Non-pigmented ciliary epithelial cell (primary cell): ENCODE results near the gene MAST4.

ENCODE experiments used
- DNase-seq: peaks from one replicate; pipeline ENCODE4 v3.0.0-alpha.2; 2010; ENCODE audit warnings: low read depth

The MAST4 gene

DNA sequence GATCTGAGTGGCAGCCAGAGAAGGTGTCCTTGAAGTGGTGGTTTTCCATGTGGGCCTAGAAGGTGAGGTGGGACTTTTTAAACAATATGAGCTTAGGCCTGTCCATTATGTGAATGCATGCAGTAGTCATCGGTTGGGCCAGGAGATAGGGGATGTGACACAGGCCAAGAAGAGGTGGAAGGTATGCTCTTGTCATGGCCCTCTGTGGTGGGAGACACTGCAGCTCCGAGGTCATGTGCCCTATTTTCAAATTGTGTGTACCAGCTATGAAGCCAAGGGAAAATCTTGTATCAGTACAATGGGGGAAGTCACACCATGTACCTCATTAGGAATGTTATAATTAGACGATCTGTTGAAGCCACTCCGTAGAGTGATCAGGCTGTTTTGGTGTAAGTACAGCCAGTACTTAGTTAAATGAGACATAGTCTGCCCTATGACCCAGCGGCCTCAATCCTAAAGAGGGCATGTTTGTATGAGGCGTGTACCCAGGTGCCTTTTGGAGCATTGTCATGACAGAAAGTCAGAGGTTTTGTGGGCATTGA lies 280.1 kb downstream of the MAST4 start:
- DNase-seq, result no peak

DNA sequence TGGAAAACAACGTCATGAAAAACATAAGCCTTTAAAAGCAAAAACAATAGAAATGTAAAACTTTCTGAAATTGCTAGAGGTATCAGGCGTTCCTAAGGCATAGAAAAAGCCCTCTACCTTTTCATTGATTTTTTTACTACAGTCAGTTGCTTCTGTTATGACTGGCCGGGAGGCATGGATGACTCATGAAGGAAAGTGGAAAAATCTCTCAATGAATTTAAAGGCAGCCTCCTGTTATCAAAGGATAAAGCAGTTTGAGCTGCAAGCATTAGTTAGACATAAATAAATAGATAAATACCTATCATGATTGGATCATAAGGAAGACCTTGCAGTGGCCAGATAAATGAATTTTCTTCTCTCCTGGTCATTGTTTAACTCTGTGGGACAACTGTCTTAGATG lies 281.6 kb downstream of the MAST4 start:
- no peak for DNase-seq

DNA sequence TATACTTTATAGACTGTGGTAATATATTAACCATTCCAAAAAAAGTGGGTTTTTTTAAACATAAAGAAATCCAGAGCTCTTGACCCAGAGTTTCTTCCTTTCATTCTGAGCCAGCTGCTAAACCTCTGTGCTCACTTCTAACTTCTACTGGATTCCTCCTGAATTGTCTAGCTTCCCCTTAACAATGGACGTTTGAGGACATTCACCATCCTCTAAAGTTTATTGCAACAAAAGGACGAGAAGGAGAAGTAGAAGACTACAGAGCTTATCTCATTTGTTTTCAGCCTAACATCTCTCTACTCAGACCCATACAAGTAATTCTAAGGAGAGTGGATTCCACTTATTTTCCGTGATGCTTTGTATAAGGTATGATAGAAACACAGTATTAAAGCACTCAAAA lies 284.2 kb downstream of the MAST4 start:
- no peak for DNase-seq

DNA sequence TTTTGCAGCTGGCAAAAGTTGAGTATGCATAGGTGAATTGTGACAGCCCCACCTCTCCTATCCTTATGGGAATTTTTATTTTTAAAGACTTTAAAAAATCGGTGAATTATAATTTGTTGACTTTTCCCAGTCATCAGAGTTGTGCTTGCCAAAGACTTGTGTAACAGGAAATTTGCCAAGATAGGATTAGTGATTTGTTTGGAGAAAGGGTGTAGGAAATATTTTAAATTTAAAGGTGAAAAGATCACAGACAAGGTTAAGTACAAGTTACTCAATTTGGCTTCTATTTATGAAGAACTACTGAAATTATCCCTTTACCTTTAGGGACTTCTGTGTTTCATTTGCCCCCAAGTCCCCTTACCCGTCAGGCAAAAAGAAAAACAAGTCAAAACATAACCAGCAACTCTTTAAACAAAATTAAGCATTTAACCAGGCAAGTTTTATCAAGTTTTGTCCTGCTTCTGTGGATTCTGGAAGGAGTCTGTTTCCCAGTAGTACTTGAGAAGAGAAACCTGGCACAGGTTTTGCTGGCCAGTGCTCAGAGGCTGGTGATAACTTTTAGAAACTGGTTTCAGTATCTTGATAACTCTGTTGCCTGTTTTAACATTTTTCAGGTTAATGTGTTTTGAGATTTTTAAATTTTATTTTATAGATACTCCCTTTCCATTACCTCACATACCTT lies 285.4 kb downstream of the MAST4 start:
- no peak for DNase-seq

DNA sequence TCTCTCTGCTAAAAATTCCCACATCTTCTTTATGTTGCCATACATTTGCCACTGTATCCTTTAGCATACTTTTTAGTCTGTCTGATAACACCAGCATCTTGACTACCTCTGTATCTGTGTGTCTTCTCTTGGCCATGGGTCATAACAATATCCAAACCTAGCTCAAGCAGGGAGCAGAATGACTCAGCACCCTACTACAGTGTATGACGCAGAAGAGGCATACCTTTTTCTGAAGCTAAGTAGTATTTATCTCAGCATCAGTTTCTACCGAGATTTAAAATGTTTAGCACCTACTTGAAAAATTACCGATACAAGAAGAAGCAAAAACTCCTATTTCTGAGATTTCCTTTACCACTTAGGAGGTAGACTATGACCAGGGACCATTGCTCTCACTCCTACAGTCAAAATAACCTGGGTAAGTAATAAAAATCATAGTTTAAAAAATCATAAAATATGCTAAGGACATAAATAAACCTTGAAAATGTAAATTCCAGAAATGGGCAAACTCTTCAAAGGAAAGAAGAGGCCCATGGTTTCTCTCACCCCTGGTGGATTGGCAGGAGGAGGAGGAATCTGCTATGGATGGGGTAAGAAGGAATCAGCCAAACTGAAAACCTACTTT lies 286.5 kb downstream of the MAST4 start:
- DNase-seq, result peak; percentile 58

DNA sequence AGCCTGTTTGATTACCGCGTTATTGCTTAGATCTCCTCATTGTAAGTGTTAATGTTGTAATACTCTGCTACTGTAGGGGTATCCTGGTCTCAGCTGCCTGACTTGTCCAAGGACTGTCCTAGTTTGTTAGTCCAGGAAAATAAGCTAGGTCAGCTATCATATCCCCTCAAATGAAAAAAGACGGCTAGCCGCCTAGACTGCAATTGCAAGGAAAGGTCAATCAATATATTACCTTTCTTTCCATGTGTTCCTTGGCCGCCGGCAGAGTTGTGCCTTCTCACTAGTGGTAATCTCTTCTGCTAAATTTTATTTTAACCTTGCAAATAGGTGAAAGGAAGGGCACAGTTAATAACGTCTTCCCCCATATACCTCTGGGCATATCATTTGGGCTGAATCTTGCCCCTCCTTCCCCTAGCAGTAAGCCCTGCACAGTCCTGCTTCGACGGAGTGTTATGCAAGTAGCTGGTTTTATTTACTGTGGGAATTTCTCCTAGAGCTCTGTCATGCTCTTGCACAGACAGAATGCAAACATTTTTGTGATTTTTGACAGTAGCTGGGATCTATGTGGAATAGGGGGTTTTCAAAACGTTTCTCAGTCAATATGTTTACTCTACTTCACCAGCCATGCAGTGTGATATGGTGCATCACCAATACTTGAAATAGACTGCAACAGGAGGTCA lies 288.5 kb downstream of the MAST4 start:
- DNase-seq, result no peak

DNA sequence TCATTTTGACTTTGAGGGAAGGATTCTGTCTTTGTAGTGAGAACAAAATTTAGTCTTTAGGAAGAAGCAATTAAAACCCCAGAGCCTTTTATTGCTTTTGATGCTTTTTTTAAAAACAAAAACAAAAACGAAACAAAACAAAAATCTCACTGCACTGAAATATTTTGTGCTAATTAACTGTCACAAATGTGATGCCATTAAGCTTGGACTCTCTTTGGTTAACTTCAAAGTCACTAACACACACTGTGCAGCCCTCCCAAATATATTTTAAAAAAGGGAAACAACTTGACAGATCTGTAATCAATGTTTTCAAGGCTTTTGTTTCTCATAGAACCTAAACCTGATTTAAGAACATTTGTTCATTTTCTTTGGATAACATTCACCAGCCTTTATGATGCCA lies 290.7 kb downstream of the MAST4 start:
- DNase-seq, result no peak

DNA sequence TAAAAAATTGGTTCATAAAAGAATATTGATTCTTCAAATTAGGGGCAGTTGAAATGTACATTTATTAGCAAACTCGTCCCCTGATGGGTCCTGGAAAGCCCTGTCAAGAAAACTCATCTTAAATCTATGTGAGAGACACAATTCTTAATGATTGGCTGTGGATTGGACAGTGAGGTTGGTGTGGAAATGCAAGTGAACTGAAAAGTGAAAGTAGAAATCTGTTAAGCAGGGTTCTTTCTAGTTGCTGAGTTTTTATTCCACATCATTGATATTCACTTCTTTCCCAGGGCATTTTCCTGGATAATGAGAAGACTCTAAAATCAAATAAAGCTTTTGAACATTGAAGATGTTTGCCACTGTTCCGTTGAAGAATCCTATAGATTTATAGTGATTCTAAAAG lies 292.4 kb downstream of the MAST4 start:
- no peak for DNase-seq

DNA sequence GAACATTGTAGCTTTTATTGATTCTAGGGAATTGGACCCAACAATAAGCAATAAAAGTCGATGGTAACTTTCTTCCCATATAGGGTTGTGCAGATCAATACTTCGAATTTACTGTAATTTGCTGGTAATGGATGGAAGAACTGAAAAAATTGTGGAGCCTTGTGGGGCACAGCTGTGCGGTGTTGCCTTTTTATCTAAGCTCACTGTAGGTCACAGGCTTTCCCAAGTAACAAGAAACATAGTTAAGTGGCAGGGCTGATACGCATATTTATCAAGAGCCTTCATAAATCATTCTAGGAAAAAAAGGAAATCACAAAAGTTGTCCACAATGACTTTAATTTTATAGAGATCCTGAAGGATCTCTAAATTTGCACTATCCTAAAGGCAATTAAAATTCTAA lies 292.9 kb downstream of the MAST4 start:
- no peak for DNase-seq

DNA sequence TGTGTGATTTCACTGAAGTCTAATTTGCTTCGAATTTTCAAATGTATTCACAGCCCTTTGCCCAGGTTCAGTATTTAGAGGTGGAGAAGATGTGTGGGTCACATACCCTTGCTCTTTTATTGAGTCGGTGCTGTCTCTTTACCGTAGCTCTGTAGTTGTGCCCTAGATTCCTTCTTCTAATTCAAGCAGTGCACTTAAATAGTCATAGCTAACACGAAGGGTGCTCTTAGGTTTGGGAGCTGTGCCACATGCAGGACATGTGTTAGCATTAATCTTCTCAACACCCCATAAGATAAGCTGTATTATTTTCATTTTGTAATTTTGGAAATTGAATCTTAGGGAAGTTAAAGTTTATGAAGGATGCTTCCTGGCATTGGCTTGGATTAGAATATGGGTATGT lies 293.3 kb downstream of the MAST4 start:
- no peak for DNase-seq

DNA sequence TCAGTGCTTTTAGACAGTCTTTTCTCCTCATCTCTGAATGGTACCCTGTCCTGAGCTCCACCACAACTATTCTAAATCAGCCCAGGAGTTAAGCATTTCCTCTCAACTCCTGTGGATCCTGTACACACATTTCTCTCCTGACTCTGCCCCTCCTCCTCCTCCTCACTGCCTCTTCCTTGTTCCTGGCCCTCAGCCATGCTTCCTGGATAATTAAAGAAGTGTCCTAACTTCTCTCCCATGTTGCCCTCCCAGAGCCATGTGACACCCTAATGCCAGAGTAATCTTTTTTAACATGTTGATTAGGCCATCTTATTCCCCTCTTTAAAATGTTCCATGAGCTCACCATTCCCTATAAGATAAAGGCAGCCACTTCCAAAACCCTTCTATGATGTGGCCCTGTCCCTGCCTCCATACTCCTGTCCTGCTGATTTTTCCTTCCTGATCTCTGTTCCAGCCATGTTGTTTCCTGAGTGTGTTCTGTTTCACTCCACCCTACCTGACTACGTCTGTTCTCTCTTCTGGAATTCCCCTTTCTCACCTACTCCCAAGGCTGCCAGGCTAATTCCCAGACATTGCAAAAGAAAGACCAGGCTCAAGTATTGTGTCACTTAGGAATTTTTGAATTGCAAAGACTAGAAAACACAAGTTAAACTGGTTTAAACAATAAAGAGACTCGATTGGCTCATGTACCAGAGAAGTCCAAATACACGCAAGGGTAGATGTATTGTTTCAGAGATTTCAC lies 295.2 kb downstream of the MAST4 start:
- DNase-seq, result no peak

DNA sequence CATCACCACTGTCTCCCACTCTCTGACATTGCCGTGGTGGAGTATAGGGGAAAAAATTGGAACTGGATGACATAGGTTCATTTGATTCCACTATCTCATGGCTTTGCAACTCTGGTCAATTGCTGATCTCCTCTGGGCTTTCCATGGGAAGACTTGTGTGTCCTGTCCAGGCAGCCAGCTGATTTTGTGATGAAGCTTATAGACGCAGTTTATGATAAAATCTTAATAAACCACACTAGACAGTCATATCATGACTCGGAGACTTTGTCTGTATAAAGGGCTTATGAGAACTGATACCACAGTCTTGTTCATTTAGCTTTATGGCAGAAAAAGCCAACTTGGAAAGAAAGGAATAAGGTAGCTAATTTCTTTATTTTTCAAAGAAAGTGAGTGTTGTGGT lies 296.5 kb downstream of the MAST4 start:
- no peak for DNase-seq

DNA sequence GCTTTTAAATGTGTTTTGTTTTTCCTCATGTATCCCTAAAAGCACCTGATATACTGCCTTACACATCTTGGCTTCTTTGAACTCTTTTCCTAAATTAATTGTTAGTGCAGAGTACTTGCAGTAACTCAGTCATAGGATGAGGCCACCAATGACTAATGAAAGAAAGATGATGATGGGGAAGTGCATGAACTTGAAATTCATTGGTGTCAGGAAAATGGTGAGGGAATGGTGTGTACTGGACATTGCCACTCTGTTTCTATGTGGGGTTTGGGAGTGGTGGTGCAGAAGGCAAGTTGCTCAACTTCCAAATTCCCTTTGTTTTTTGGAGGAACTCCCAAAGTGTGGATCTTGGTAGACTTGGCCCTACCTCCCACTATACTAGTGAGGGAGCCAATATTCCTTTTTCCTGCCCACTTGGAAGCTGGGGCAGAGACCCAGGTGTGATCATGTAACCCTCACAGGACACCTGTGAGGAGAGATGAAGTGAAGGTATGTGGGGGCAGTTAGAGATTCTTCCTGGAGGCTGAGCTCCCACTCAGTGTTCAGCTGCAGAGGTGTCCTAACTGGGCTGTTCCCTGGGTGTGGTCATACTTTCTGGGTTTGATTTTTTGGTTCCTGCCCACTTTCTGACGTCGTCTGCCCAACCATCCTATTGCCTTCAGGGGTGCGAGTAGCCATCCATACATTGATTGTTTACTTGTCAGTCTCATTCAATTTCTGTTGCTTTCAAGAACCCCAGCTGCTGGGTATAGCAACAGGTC lies 298.5 kb downstream of the MAST4 start:
- DNase-seq, result no peak

DNA sequence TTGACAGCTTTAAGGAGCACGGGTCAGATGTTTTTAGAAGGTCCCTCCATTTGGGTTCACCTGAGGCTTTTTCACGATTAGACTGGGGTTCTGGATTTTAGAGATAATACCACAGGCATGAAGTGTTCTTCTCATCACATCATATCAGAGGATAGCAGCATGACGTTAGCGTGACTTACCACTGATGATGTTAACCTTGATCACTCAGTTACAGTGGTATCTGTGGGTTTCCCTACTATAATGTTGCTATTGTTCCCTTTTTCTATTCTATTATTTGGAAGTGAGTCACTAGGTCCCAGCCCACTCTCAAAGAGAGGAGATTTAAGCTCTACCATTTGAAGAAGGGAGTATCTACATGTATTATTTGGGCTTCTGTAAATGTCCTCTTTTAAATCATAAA lies 300.0 kb downstream of the MAST4 start:
- DNase-seq, result no peak

DNA sequence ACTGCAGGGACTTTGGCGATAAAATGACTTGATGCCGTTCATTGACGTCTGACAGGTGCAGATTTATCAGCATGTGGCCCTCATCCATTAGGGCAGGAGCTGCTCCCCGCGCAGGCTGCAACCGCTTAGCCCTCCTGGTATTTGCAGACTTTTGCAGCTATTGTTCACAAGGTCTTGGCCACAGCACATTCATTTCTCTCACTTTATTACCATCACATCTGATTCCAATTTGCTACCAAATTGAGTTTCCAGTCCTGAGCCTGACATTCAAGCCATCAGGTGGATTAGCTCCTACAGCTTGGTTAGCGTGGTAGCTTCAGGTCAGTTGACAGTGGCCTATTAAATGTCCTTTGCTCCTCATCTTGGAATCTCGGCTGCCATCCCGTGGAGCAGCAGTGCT lies 301.2 kb downstream of the MAST4 start:
- DNase-seq, result no peak

DNA sequence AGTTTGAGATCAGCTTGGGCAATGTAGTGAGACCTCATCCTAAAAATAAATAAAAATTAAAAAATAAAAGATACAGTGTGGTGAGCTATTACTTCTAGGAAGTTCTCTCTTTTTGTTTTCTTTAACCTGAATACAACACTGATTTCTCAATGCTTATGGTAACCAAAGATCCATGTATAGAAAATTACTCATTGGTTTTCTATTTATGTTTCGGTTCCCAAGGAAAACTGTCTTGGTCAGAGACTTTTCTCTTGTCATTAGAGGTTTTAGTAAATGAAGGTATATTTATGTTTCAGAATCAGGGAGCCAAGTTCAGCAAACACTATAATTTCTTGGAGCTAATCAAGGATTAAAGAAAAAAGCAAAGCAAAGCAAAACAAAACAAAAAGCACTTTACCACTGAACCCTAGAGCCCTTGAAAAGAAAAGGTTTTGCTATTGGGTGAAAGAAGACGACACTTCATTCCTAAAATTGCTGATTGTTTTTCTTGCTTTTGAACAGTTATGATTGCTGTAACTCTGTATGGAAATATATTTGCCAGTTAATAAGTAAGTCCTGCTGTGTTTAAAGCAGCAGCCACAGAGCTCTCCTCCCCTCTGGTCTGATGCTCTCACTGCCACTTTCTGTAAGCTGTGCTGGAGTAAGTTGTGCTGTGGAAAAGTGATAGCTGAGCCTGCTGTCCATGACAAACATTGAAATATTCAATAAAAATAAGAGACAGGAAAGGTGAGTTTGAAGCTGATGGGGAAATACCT lies 302.2 kb downstream of the MAST4 start:
- DNase-seq, result no peak

DNA sequence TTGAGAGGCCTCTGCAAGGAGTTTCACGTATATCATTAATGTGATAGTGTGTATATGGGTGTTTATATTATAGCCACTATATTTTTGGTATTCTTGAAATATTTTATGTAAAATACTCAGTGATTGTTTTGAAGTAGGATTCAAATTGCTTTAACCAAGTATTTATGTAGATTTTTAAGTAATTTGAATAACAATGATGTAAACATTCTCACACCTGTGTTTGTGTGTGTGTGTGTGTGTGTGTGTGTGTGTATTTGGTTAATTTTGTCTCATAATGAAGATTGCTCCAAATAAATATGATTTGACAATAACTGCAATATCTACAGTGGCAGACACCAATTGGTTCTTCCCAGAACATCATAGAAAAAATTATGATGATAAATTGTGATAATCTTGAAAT lies 307.0 kb downstream of the MAST4 start:
- no peak for DNase-seq

DNA sequence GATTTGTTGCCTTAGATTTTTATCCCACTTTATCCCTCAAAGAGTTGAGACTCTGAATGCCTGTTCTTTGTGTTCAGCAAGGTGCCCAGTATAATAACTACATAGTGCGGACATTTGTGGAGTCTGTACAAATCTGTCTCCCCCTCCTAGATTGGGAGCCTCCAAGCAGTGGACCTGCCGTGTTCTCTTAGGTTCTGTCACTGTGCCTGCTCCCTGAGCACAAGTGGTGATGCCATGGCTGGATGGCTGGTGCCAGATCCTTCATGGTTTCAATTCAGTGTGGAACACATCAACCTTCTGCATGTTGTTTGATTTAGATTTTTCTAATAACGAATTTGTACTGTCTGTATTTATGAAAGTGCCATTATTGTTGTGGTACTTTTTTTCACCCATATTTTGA lies 307.5 kb downstream of the MAST4 start:
- no peak for DNase-seq

DNA sequence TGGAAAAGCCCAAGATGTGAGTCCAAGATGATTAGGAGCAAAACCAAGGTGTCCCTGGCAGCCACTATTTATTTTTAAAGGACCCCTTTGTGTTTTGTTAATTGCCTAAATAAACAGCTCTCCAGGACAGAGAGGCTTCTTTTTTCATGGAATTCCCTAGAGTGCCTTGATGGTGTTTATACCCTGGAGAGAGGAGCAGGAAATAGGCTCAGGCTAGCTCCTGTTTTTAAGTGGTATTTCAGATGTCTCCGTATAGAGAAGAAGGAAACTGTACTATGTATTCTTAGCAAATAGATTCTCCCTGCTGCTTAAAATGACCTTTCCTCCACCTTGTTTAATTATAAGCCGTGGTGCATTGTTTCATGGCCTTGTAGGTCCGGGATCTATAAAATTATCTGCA lies 308.0 kb downstream of the MAST4 start:
- no peak for DNase-seq

DNA sequence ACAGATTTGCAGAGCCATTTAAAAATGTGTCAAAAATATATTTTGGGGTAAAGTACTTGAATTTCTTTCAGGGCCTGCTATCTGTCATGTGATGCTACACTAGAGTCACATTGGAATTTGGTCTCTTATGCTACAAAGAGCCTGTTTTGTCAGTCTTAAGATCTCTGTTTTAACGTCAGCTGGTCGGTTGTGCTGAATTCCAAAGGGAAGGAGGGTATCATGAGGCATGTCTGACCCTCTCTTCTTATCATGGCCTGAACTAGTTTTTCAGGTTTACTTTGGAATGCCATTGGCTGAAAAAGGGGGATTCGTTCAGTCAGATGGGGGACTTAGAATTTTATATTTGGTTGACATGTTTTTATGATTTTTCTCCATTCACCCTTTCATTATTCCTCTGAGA lies 309.8 kb downstream of the MAST4 start:
- DNase-seq, result no peak

DNA sequence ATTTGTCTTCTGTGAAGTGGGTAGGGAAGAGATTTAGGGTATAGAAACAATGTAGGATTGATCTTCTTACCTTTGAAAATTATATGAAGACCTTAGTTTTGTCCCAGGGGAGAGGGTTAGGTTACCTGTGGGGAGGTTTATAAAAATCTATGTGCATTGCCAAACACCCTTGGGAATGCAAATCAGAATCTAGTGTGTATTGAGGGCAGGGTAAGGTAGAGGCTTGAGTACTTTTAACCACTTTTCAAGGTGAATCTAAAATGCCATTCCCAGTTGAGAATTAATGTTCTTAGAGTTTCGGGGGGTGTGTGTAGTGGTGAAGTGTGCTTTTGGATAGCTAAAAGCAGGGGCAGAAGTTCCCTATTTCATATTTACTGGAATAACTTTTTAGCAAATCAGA lies 312.0 kb downstream of the MAST4 start:
- no peak for DNase-seq
